Colonic mucosa (tissue), 4 donors: ENCODE data around the gene RIPOR2. TPM values are rescaled to one million over a fixed set of nuclear protein-coding genes. Genes with fewer than 3 reads are reported as not detected.

Source experiments
- DNase-seq: peaks from one replicate; pipeline ENCODE4 v3.0.0-alpha.2; 2020
- H3K27ac ChIP-seq: fragments of 200-600 bp; one replicate; pipeline ENCODE4 v1.8.0; 2021
- H3K27me3 ChIP-seq: fragments of 200-600 bp; one replicate; pipeline ENCODE4 v1.8.0; 2021
- H3K36me3 ChIP-seq: fragments of 200-600 bp; one replicate; pipeline ENCODE4 v1.8.0; 2021
- H3K4me1 ChIP-seq: fragments of 200-600 bp; one replicate; pipeline ENCODE4 v1.8.0; 2021; ENCODE audit warnings: mild to moderate bottlenecking
- H3K4me3 ChIP-seq: fragments of 200-600 bp; one replicate; pipeline ENCODE4 v1.8.0; 2021
- H3K9ac ChIP-seq, 2 donors: one replicate each; pipeline ENCODE4 v1.7.0; 2013; ENCODE audit warnings: control low read depth in 2 of 2, low read depth in 2 of 2, low read length in 2 of 2
- H3K9me3 ChIP-seq: fragments of 200-600 bp; one replicate; pipeline ENCODE4 v1.8.0; 2021
- intact Hi-C: fragments of 100-400 bp; cut with DNase I; formaldehyde crosslinking; loops from one replicate; pipeline ENCODE4 v1.14.1; 2022
- total RNA-seq, 2 donors: library from RNA; stranded (reverse); fragmentation: NEBNext Ultra II Directional in 1 of 2; extraction: Animal tissue kit (Norgen Biotek cat#: 25700) in 1 of 2; gene quantifications; one replicate each; pipeline ENCODE4 v1.2.1, GENCODE V29; 2021
- TF ChIP-seq, protein P1 (sequence below): fragments of 200-600 bp; IDR thresholded peaks from one replicate; pipeline ENCODE4 v1.8.0; 2022; ENCODE audit warnings: antibody characterized with exemption, mild to moderate bottlenecking
- donor health status: healthy.
- donor health status: DM: no; HTN: no; CAD: no.
- donor health status: DM: no; HTN: no; CAD: no.

RIPOR2 gene
- total RNA-seq, 2 donors from 2014 or later = 1.8 to 2.0 TPM

DNA sequence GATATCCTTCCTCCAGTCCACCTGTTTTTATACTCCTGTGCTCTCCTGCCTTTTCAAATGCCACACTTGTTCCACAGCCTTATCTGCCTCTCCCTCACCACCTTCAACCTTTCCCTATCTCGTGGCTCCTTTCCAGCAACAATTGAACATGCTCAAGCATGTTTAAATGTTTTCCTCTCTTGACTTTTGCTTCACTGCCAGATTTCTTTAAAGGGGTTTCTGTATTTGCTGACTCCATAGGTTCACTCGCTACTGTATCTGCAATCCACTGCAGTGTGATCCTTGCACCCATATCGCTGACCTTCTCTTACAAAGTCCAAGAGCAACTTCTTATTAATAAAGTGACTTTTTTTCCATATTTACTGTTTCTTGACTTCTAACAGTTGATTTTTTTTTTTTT is 172.2 kb downstream of the RIPOR2 start:
- intact Hi-C loops = no loop called here
- no peak overlapping the region for H3K4me3 ChIP-seq
- H3K27me3 ChIP-seq = no peaks in the 10 kb centered on the region
- TF ChIP-seq, protein P1, sequence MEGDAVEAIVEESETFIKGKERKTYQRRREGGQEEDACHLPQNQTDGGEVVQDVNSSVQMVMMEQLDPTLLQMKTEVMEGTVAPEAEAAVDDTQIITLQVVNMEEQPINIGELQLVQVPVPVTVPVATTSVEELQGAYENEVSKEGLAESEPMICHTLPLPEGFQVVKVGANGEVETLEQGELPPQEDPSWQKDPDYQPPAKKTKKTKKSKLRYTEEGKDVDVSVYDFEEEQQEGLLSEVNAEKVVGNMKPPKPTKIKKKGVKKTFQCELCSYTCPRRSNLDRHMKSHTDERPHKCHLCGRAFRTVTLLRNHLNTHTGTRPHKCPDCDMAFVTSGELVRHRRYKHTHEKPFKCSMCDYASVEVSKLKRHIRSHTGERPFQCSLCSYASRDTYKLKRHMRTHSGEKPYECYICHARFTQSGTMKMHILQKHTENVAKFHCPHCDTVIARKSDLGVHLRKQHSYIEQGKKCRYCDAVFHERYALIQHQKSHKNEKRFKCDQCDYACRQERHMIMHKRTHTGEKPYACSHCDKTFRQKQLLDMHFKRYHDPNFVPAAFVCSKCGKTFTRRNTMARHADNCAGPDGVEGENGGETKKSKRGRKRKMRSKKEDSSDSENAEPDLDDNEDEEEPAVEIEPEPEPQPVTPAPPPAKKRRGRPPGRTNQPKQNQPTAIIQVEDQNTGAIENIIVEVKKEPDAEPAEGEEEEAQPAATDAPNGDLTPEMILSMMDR = no peak
- no peaks in the 10 kb centered on the region for H3K4me1 ChIP-seq
- H3K36me3 ChIP-seq = no peaks in the 10 kb centered on the region
- H3K27ac ChIP-seq = no peak overlapping the region
- no peaks in the 10 kb centered on the region for H3K9me3 ChIP-seq
- H3K9ac ChIP-seq = no peak overlapping the region
- DNase-seq = peak; percentile 60

DNA sequence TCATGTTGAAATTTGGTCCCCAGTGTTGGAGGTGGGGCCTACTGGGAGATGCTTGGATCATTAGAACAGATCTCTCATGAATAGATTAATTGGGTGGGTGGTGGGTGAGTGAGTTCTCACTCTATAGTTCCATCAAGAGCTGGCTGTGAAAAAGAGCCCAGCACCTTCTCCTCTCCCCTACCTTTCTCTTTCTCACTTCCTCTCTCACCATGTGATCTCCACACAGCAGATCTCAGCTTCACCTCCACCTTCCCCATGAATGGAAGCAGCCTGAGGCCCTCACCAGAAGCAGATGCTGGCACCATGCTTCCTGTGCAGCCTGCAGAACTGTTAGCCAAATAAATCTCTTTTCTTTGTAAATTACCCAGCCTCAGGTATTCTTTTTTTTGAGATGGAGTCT is 173.9 kb downstream of the RIPOR2 start:
- Histone ChIP-seq H3K36me3 (no peaks in the 10 kb centered on the region), H3K27ac (no peak overlapping the region), H3K9me3 (no peaks in the 10 kb centered on the region), H3K4me1 (no peaks in the 10 kb centered on the region), H3K4me3 (no peak overlapping the region), H3K9ac (no peak overlapping the region), H3K27me3 (no peaks in the 10 kb centered on the region)
- no peak for DNase-seq
- intact Hi-C loops = no loop called here
- TF ChIP-seq, protein P1 = no peak

DNA sequence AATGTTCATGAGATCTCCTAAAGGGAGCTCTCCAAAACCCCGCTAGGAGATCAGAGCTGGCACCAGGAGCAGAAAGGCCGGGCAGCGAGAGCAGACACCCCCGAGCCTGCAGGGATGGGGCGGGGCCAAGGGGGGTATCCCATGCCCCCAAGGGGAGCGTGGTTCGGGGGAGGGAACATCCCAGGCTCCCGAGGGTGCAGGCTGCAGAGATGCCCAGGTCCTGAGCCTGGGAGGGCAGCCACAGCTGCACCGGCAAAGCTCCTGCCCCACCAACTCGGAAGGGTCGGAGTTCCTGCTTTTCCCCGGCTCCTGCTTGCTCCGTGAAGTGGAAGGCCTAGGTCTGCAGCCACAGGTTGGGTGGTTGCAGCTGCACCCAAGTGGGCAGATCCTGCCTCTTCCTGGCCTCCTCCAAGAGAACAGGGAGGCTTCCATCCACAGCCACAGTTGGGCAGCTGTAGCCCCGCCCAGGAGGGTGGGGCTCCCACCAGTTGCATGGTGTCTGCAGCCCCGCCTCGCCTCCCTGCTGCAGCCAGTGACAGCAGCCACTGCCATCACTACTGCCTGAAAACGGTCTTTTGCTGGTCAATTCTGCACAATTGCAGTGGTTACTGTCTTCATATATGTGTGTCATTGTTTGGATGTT is 174.4 kb downstream of the RIPOR2 start:
- TF ChIP-seq, protein P1 = no peak
- no peaks in the 10 kb centered on the region for H3K9me3 ChIP-seq
- no peaks in the 10 kb centered on the region for H3K27me3 ChIP-seq
- no peak overlapping the region for H3K4me3 ChIP-seq
- no peaks in the 10 kb centered on the region for H3K4me1 ChIP-seq
- peak; percentile 56 for DNase-seq
- H3K36me3 ChIP-seq = no peaks in the 10 kb centered on the region
- intact Hi-C loops = no loop called here
- H3K9ac ChIP-seq = no peak overlapping the region
- H3K27ac ChIP-seq = no peak overlapping the region

DNA sequence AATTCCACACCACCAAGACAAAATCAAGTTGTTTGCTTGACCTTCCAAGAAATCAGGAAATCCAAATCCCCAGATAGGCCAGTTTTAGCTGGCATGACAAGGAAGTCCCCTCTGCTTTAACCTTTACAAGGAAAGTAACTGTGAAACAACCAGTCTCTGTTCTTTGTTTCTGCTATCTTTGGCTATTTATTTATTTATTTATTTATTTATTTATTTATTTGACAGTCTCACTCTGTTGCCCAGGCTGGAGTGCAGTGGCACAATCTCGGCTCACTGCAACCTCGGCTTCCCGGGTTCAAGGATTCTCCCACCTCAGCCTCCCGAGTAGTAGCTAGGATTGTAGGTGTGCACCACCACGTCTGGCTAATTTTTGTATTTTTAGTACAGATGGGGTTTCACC is 175.6 kb downstream of the RIPOR2 start:
- no peaks in the 10 kb centered on the region for H3K9me3 ChIP-seq
- no peaks in the 10 kb centered on the region for H3K4me1 ChIP-seq
- no peaks in the 10 kb centered on the region for H3K27me3 ChIP-seq
- TF ChIP-seq, protein P1 = no peak
- DNase-seq = no peak
- no peak overlapping the region for H3K27ac ChIP-seq
- H3K36me3 ChIP-seq = no peaks in the 10 kb centered on the region
- no peak overlapping the region for H3K9ac ChIP-seq
- no peak overlapping the region for H3K4me3 ChIP-seq
- intact Hi-C loops = no loop called here

DNA sequence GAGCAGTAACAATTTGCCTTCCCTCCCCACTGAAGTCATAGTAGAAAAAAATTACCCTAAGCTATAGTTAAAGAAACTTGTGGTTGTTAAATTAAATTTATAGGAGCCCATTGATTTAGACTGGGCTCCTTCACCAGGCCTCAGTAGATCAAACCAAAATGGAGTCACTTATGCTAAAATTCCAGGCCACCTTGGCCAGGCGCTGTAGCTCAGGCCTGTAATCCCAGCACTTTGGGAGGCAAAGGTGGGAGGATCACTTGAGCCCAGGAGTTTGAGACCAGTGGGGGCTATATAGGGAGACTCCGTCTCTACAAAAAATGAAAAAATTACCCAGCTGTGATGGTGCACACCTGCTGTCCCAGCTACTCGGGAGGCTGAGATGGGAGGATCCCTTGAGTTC is 176.0 kb downstream of the RIPOR2 start:
- H3K27ac ChIP-seq = no peak overlapping the region
- TF ChIP-seq, protein P1 = no peak
- no peak overlapping the region for H3K9ac ChIP-seq
- no peaks in the 10 kb centered on the region for H3K27me3 ChIP-seq
- H3K4me1 ChIP-seq = no peaks in the 10 kb centered on the region
- H3K4me3 ChIP-seq = no peak overlapping the region
- no peaks in the 10 kb centered on the region for H3K9me3 ChIP-seq
- no peaks in the 10 kb centered on the region for H3K36me3 ChIP-seq
- intact Hi-C loops = loop anchor here (10.0 kb wide), 1 partner anchor 335 kb away; no protein-coding TSS in a partner anchor
- no peak for DNase-seq
